NCI-H2196 (cell line): ENCODE results near the gene PRKCD.

ENCODE experiments used
- DNase-seq: peaks from one replicate; lab custom pipeline; 2025; ENCODE audit not compliant: unreplicated experiment; lab: John Stamatoyannopoulos, UW

PRKCD gene

DNA sequence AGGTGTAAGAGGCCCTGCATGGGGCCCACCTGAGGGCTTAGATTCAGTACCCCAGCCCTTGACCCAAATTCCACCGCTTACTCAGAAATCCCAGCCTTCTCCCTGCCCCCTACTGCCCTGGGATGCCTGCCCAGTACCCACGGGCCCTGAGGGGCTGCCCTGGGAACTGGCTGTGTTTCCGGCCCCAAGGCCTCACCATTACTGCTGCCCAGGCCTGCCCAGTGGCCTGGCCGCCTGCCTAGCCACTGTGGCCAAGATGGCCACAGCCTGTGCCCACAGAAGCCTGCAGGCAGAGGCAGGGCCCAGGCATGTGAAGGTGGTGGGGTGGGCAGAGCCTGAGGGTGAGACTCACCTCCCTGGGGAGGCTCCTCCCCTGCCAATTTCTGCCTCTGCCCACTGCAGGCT, 6.1 kb upstream of the PRKCD start:
- no peak for DNase-seq

DNA sequence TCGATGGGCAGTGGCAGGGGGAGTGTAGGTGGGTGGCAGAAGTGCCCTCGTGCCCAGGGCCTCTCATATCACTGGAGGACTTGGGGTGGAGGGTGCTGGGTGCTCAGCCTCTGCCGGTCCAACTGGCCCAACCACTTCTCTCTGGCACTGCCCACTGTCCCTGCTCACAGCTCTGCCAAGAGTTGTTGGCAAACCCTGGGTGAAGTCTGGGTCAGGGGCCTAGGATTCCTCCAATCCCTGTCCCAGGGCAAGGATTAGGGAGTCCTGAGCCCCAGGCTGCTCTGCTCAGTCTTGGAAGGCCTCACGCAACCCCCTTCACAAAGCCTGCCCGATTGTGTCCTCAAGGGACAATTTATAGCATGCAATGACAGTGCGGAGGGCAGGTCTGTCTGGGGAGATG, 5.2 kb upstream of the PRKCD start:
- DNase-seq = peak; percentile 52

DNA sequence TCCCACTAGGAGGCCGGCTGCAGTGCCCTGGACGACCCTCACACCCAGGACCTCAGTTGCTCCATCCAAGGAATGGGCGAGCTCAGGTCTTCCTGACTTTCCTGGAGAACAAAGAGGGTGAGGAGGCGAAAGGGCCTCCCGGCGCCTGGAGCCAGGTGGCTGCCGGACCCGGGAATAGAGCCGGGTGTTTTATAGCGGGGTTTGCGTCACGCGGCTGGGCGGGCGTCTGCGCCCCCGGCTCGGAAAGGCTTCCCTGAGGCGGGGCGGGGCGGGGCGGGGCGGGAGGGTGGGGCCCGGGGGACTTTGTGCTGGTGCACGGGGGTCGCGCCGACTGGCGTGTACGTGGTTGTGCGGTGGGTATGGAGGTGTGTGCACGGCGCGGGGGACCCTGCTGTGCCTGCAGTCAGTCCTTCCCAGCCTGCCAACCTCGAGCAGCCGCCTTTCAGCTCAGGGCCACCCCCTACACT, 4.6 kb upstream of the PRKCD start:
- DNase-seq = no peak

DNA sequence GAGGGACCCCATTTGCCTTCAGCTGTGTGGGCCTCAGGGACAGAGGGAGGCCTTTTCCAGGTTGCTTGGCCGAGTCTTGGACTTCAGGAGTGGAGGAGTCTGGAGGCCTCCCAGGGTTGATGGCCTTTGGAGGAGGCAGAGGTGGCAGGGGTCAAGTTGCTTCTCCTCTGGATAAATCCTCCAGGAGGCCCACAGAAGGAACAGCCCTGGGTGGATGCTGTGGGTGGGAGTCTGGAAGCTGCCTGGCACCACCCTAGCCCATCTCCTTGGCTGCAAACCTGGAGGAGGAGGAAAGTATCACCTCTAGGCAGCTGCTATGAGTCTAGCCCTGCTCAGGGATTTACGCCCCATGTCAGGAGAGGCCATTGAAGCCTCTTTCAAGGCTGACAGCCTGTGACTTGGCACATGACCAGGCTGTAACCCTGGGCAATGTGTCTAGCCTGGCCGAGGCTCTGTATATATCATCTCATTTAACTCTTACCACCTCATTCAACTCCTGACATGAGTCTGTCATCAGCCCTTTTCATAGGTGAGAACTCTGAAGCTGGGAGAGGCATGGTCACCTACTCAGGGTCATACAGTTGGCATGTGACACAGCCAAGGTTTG, 2.9 kb upstream of the PRKCD start:
- DNase-seq = no peak

DNA sequence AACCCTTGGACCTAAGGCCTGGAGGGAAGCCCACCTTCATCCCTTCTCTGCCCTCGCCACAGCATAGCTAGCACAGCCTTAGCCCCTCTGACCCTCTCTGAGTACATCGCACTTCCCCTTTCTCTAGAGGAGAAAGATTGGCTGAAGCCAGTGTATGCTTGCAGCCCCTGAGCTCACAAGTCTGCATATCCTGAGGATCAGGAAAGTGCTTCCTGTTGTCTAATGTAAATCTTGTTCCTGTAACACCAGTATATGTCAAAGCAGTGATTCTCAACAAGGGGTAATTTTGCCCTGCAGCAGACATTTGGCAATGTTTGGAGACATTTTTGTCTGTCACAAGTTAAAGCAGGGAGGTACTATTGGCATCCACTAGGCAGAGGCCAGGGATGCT, 2.2 kb upstream of the PRKCD start:
- DNase-seq = no peak

DNA sequence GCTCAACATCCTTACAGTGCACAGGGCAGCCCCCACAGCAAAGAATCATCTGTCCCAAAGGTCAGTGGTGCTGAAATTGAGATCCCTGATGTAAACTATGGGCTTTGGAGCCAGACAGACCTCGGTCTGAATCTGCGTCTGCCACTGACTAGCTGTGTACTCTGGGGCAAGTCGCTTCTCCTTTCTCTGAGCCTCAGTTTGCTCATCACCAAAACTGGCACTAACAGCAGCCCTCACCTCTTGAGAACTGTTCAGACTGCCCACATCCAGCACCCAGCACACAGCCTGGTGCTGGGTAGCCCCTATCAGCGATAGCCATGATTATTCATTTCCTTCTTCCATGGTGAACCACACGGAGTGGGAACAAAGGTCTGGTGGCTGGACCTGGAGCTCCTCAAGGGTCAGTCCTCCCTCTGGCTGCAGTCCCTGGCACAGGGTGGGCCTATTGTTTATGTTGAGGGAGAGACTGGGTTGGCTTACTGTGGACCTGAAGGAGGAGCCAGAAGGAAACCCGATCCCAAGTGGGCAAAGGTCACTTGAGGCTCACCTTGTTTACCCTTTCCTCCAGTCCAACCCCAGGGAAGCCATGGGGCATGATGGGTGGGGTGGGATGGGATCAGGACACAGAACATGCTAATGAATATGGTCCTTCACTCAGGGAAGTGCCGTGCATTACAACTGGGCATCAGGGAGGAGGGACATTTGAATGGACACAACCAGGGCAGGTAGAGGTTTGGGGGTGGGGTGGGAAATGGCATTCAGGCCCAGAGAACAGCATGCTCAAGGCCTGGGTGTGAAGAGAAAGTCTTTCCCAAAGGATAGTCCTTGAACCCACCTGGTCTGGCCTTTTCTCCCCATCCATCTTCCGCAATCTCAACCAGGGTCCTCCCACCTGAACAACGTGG, 1.6 kb upstream of the PRKCD start:
- DNase-seq = no peak

DNA sequence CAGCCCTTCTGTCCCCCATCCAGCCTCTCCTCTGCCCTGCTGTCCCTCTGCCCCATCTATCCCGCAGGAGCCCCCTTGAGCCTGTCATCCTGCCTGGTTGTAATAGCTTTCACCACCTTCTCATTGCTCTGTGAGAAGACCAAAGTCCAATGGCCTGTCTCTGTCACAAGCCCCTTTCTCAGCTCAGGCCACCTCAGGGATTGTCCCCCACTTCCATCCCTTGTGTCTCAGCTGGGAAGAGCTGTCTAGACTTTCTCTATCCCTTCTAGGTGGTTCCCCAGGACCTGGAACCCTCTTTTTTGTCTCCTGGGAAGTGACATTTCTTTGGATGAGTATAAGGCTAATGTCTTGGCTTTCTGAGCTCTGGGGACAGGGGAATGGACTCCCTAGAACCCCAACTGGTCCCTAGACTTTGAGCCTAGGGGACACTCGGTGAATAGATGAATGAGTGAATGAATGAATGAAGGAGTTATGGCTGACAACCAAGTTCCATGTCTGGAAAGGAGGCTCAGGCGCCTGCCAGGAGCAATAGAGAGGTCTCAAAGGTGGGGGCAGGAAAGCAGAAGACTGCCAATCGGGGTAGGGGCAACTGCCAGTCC, 849 bp upstream of the PRKCD start:
- DNase-seq = no peak

DNA sequence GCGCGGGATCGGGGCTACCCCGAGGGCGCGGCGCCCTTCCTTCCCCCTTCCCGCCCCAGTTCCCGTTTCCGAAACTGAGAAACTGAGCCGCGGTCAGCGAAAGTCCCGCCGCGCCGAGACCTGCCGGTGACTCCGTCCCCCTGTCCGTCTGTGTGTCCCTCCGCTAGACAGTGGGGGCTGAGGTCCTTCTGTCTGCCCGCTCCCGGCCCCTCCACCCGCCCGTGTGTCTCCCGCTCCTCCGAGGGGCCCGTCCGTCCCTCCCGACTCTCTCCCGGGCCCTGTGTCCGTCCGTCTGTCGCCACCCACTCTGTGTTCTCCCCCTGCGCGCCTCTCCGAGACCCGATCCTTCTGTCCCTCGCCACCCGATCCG, 426 bp downstream of the PRKCD start:
- DNase-seq = no peak

DNA sequence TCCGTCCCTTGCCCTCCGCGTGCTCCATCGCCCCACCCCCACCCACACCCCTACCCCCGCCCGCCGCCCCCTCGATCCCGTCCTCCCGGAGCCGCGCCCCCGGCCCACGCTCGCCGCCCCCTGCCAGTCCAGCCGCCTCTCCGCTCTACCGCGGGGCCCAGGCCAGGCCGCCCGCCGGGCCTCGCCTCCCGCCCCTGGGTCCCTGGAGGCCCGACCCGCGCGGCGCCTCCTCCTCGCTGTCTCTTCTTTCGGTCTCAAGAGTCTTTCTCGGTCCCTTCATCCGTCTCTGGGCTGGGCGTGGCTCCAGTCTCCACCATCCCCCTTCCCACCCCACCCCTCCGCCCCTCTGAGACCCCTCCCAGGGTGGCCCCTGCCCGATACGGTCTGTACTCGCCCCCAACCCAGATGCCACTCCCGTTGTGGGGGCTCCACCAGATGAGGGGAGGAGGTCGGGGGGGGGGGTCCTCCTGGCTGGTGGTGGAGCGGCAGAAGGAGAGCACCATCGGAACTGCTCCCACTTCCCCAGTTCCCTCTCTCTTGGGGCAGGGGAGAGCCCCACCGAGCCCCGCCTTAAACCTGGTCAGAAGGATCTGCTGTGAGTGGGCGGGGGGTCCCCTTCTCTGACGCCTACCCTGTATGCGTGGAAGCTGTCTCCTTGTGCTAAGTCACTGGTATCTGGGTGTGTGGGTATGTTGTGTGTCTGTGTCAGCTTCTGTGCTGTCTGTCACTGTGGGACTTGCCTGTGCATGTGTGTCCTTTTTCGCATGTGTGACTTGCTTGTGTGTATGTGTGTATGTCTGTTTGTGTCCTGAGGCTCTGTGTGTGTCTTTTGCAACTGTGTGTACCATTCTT, 1.0 kb downstream of the PRKCD start:
- no peak for DNase-seq

DNA sequence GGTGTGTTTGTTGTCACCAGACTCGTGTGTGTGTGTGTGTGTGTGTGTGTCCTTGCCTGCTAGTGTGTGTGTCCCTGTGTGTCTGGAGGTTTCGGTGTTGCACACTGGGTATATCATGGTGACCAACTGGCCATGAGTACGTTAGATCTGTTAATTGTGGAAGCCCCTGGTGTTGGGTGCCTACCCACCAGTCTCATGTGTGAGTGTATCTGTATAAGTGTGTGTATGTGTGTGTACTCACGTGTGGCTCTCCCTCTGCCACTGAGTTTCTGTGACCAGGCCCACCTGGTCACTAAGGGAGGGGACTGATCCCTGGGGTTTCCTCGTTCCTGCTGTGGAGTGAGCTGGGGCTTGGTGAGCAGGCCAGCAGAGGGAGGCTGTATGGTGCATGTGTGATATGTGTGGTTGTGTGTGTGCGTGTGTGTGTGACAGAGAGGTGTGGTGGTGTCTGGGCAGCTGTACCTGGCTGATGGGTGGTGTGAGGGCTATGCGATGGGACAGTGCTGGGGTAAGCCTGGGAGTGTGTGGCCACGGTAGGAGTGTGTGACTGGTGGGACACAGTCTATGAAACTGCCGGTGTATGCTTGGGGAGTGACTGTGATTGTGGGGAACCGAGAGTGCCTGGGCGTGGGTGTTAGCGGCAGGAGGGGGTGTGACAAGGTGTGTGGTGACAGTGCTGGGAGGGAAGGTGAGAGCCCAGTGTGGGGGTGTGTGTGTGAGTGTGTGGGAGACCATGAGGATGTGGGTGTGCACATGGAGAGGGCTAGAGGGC, 1.8 kb downstream of the PRKCD start:
- no peak for DNase-seq

DNA sequence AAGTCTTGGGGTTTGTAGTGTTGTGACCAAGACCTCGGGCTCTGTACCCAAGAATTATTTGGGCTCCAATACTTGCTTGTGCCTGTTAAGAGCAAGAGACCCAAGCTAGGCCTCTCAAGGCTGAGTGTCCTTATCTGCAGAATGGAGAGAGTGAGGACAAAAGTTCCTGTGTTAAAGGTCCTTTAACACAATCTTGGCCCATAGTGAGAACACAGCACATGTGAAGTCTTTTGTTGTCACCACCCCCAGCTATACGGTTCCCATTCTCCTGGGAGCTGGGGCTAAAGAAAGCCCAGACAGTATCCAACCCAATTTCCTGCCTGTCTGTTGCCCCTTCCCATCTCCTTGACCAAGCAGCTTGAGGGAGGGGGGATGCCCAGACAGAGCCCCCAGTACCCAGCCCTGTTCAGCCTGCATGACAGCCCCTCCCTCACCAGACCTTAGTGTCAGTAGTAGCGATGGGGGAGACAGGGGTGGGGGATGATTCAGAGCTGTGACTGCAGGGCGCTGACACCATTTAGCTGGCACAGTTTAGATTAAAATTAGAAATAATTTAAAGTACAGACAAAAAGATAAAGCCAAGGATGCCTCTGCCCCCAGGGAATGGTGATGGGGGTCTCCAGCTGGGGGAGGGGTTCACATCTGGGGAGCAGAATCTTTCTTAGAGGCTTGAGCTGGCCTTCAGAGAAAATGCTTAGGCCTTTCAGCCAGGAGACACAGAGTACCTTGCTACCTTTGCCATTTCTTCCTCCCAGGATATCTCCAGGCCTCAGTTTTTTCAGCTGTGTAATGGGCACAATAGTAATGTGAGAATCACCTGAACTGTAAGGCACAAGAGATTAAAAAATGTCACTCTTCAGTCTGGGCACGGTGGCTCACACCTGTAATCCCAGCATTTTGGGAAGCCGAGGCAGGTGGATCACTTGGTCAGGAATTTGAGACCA, 2.7 kb downstream of the PRKCD start:
- DNase-seq = no peak

DNA sequence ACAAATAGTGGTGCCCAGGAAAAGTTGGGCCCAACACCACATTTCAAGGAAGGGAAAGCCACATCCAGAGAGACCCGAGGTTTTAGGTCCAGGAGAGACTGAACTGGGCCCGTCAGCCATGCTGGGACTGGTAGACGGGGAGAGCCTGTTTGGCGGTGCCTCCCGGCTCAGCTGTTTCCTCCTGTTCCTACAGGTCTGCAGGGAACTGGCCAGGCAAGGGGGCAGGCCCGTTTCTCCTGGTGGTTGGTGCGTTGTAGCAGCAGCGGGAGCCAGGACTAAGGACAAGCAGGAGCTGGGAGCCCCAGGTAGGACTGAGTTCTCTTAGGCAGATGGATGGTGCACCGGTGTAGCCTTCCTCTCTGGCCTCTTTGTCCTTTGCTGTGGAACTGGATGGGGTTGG, 3.9 kb downstream of the PRKCD start:
- no peak for DNase-seq

DNA sequence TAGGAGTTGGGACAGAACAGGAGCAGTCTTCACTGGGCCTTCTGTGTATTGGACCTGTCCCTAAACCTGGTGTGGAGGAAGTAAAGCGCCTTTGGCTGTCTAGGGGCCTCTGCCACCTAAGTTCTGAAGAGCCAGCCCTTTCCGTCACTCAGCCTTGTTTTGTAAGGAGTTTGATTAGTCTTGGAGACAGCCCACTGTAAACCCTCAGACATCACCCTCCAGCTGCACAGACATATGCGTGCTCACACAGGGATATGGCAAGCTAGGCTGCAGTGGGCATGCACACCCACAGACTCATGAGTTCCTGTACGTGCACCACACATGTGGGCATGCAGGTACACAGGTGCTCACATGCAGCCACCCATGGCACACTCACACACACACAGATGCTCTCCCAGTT, 5.2 kb downstream of the PRKCD start:
- DNase-seq = no peak

DNA sequence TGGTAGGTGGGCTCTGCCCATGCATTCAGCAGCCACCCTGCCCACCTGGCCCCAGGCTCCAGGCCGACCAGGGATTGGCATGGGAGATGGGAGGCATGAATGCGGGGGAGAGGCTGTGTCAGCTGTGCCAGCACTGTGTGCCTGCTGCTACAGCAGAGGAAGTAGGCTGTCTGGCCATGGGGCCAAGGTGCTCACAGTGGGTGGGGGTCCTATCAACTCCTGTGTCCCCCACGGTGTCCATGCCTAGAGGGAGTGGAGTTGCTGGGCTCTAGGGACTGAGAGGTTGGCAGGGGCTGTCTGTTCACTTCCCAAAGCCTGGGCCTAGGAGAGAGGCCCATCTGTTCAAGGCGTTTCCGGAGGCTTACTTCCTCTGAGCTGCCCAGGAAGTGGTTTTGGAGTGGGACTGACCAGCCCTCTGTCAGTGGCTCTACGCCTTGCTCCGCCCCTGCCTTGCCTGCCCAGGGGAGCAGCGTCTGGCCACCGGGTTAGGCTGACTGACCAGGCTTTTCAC, 5.8 kb downstream of the PRKCD start:
- DNase-seq = no peak

DNA sequence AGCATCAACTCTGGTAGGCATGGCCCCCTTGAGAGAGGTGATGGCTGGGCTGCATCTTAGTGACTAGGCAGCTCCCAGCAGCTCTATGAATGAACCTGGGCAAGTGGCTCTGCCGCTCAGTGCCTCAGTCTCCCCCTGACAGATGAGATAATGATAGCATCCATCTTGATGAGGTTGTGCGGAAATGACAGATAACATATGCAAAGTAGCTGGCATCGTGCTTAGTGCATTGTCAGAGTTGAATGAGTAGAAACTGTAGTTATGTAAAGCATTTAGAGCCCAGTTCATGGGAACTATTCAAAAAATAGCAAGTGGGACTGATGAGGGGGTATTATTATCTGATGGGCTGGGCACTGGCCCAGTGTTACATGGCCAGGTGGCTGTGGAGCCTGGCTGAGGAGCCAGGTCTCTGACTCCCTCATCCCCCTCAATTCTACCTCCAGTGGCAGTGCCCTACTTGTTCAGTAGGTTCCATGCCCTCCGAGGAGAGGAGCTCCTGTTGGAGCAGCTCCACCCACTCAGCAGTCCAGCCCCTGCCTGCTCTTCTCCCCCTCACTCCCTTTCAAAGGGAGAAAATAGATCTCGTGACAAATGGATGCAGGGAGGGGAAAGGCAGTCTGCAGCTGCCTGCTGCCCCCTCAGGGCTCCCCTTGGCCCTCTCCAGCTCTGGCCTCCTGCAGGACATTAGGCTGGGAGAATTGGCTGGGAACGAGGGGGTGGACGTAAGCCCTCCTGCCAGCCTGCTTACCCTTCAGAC, 6.6 kb downstream of the PRKCD start:
- no peak for DNase-seq

DNA sequence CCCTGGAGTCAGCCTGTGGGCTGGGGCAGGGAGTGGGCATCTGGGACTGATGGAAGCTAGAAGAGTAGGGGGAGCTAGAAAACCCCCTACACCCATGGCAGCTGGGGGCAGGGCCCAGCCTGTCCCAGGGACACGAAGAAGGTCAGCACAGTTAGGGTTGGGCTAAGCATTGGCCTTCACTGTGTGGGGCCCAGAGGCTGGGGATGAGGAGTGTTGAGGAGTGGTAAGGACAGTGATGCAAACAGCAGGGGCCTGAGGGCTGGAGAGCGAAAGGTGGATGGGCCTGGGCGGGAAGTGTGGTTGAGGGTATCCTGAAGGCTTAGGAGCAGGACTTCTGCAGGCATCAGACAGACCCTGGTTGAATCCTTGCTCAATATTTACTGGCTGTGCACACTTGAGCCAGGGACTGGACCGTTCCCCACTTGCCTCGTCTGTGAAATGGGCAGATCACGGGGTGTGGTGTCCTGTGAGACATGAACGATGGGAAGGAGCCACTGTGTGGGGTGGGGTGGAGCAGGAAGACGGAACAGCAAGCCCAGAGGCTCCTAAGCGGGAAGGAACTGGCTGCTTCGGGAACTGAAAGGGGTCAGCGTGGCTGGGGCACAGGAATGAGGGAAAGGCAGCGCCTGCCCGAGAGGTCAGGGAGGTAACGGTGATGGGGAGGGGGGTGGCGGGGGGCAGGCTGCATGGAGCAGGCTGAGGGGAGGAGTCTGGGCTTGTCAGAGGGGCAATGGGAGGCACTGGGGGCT, 7.3 kb downstream of the PRKCD start:
- DNase-seq = no peak

DNA sequence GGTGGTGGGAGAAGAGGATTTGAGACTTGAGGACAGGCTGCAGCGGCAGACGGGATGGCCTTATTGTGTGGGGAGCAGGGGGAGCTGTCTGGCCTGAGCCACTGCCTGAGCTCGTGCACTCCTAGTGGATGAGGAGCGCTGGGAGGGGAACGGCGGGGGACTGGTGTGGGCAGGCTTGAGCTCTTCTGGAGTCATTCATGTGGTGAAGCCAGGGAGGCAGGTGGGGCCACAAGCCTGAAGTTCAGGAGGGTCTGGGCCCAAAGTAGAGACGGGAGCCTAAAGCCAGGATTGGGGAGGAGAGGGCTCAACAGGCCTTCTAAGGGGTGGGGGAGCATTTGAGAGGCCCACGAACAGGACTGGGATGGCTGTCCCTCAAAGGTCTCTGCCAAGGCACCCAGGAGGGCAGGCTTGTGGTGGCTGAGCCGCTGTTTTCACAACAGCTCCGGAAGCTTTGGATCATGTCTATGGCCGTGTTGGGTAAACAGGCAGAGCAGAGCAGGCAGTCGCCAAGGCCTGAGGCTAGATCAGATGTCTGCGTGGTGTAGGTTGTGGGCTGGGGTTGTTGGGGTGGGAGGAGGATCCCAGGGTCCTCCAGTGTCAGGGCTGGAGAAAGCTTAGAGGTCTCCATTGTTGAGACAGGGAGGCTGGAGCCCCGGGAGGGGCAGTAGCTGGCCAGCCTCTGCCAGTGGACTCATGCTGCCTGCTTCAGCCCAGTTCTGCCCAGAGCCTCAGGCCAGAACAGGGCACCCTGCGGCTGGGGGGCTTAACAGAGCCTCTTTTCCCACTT, 8.2 kb downstream of the PRKCD start:
- peak; percentile 23 for DNase-seq
